Activated effector memory CD4-positive, alpha-beta T cell treated with anti-CD3 and anti-CD28 coated beads, Interleukin-2, amount 50 U/mL, for 16 hours (primary cell): ENCODE results near the gene PRL.

Experiments used
- DNase-seq: peaks from one replicate; pipeline ENCODE4 v3.0.0-alpha.2; 2020

The PRL gene

DNA sequence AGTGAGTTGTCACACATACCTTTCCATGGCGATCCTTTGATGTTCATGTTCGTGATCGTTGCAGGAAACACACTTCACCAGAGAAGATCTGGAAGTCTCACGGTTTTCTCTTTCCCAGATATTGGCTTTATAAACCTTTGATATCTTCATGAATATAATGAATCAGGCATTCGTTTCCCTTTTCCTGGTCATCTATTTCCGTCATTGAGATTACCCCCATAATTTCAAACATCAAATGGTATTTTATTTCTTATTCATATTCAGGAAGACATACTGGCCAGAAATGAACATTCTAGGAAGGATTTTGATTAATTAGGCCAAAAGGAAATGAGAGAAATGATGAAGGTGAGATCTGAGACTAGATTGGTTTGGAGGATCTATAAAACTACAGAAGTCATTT lies at the start of gene PRL:
PRL (minus strand) TSS at position 101 of the 400 bp plus-strand sequence; CDS start at position 47, 54 bp downstream.
- no peak for DNase-seq

DNA sequence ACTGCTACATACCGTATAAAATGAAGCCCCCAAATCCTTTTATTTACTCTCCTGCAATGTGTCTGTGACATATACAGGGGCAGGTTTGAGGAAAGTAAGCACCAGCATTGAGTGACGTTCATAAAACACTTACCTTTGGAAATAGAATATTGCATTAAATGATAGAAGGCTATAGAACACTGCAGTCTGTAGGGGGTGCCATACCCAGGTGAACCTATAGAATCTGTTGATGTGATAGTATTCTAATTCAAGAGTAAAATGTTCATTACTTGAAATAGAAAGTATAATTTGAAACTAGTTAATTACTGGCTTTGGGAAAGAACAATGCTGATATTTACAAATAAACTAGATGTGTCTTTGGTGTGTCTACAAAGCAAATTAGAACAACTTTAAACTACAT lies 47.0 kb upstream of the PRL start:
- DNase-seq: no peak

DNA sequence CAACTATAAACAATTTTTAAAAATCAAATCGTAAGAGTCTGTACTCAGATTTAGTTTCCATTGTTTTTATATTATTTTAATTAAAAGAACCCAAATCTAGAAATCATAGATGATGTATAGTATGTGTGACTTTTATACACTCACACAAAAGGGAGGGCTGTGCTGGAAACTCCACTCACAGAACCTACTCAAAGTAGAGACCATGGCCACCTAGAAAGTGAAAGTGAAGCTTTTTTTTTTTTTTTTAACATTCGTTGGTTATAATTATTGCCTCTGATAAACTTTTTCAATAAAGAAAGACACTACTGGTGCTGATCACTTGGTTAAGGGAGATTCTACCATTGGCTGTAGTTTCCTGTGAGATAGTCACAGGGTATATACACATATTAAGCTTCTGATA lies 37.9 kb upstream of the PRL start:
- no peak for DNase-seq

DNA sequence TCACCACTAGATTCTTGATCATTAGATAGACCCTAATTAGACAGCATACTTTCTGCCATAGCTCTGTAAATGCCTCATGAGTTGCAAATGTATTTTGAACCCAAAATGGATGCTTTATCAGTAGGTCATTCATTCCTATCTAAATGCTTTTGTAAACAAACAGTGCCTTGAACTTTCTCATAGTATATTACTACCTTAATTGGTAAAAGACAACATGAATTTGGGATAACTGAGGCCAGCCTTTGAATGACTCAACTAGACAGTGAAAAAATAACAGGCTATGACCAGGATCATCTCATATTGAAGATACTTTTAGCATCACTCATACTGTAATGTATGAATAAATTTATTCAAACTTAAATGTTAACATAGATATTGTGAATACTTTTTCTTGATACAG lies 37.0 kb upstream of the PRL start:
- DNase-seq: no peak

DNA sequence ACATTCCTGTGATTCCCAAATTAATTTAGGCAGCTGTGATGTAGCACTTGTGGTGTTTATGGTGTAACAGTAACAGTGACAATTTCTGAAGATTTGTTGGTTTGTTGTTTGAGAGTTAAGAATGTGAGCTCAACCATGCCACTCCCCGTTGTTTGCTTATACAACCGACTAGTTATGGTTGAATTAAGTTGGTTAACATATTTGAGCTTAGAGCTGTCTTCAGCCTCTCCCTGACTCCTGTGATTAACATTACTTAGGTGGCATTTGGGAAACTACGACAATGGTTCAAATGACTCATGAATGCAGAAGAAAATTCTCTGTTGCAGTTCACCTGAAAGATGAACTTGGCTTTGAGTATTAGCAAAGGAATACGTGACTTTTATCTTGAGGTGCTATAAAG lies 35.9 kb upstream of the PRL start:
- no peak for DNase-seq

DNA sequence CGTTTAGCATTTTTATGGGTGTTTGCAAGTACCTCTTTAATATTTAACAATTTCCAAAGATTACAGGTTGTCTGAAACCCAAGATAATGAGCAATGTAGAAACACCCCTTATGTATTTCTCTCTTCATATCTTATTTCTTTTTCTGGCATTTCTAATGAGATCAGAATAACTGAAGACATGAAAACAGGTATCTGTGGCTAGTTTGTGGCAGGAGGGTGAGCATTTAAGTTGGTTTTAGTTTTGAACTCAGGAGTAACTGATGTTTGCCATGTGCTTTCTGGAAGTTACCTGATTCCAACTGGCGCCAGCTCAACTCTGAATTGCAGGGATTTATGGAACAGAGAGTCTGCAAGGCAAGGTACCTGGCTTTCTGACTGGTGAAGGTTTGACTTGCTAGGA lies 35.4 kb upstream of the PRL start:
- DNase-seq: no peak

DNA sequence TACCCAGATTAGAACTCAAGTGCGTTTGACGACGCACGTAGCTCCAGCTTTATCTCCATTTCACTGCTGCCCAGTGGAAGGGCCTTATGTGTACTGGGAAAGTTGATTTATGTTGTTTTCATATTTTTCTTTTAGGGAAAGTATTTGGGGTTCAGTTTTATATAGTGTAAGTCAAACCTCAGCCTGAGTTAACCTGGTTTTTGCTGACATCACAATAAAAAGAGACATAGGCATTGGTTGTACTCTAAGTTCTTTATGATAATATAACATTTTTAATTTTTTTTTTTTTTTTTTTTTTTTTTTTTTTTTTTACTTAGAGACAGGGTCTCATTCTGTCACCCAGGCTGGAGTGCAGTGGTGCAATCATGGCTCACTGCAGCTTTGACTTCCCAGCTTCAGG lies 34.1 kb upstream of the PRL start:
- no peak for DNase-seq

DNA sequence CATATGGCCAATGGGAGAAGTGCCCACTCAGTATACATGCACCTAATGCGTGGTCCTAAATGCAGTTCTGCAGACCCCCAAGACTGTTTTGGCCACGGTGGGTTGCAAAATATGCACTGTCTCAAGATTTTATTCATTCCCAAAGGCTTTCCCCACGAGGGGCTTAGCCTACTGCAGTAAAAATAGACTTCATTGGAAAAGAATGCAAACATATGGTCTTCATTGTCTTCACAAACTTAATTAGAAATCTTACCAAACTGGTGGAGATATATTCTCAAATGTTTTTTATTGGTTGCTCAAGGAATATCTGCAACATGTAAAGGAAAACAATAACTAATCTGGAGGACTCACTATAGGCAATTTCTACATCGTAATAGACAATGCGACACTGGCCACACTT lies 31.6 kb upstream of the PRL start:
- DNase-seq: no peak

DNA sequence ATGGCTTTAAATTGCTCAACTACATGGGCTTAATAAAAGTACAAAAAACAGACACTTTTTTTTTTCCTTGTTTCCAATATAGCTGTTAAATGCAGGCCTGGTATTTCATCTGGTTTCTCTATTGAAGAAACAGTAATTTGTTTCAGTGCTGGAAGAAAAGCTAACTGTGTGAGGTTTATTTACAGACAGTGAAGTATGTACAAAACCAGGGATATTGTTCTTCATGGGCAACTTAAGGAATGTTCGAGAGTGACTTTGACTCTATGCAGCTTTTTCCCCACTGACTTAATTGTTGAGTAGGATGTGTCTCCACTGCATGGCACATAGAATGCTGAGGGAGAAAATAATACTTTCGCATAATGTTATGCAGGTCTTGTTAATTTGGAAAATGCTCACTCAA lies 31.0 kb upstream of the PRL start:
- no peak for DNase-seq

DNA sequence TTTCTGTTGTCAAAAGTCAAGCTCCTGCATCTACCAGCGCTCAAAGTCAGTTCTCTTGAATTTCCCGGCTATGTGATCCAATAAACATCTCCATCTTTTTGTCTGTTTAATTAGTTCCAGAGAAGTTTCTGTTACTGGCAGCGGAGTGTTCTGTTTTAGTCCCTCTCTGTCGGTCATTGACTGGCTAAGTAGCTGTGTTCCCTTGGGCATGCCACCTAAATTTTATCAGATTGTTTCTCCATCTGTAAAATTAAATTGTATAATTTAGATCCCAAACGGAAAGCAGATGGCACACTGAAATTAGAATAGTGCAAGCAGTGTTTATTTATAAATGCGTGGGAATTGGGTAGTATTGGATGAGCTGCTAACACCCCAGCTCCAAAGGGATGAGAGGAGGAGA lies 29.7 kb upstream of the PRL start:
- no peak for DNase-seq

DNA sequence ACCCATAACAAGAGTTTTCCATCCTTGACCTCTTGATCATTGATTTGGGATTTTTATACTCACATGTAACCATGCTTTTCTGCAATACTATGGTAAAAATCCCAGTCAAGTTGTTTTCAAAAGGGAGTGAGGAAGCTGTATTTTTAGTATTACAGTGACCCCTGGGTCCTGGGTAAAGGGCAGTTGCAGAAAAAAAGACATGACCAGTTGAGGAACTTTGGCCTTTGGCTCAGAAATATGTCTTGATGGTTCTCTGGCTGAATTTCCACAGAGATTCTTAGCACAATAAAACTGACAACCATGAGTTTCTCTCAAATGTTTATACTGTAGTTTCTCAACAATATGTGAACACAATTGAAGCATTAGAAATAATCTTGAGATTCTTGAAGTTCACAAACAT lies 28.6 kb upstream of the PRL start:
- no peak for DNase-seq

DNA sequence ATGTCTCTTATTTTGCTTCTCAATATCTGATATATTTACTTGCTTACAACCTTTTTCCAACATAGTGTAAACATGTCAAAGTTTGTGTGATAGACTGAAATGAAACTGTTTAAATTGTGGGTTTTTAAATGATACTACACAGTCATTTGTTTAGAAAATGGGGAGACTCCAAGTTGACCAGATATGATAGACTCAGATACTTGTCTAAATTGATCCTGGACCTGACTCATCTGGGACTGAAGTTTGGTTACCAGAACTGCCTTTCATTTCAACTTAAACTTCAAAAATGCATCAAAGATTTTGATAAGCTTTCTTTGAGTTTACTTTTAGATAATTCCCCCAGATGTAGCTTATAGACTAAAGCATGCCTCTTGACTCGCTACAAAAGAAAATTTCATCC lies 27.0 kb upstream of the PRL start:
- no peak for DNase-seq

DNA sequence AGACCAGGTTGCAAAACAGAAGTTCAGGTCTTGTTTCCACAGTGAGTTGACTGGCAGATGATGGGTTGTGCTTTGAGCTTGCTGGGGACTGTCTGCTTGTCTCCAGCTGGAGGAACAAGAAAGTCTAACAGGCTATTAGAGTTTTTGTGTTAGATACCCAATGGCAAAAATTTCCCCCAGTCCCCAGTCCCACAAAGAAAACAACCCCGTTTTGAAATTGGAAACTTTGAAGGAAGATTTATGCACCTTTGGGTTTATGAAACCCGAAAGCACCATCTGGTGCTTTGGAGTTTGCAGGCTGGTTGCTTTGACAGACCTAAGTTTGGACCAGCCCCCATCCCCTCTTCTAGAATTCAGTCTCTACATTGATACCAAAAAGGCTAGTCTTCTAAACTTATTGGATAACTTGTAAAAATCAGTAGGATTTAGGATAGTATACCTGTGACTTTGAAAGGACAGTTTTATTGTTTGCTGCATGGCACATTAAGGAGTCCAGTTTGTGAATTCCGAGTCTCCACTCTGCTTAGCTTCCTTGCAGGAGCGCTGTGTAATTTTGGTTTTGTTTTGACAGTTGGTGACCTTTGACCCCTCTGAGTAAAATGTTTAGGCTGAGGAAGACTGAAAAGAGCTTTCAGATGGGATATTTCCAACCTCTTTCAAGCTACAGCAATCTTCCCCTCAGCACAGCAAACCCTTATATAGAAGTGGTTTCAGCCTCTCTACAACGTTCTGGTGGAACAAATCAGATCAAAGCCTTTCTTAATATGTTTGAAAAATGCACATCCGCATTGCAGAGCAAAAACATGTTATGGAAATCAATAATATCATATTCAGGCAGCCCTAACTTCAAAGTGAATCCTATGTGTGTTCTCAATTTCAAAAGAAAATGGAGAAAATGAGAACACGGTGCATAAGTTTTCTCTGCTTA lies 25.5 kb upstream of the PRL start:
- no peak for DNase-seq

DNA sequence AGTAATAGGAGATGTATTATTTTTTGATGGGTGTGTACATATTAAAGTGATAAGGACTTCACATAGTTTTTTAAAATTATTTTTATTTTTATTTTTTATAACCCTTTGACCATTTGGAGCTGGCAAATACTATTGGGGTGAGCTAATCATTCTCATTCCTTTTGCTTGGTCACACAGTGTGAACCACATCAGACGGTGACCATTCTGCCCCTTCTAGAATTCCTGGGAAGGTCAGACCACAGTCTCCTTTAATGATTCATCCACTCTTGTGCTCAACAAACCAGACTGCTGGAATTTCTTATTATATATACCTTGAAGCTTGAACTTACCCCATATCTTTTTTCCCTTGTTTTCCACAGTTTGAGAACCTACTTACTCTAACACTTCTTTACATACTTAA lies 23.9 kb upstream of the PRL start:
- DNase-seq: no peak

DNA sequence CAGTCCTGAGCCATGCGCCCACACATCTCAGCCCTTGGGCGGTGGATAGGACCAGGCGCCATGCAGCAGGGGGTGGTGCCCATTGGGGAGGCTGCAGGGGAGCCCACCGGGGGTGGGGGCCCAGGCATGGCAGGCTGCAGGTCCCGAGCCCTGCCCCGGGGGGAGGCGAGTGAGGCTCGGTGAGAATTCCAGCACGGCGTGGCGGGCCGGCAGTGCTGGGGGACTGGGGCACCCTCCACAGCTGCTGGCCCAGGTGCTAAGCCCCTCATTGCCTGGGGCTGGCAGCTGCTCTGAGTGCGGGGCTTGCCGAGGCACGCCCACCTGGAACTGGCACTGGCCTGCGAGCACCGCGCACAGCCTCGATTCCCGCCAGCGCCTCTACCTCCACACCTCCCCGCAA lies 21.6 kb upstream of the PRL start:
- no peak for DNase-seq

DNA sequence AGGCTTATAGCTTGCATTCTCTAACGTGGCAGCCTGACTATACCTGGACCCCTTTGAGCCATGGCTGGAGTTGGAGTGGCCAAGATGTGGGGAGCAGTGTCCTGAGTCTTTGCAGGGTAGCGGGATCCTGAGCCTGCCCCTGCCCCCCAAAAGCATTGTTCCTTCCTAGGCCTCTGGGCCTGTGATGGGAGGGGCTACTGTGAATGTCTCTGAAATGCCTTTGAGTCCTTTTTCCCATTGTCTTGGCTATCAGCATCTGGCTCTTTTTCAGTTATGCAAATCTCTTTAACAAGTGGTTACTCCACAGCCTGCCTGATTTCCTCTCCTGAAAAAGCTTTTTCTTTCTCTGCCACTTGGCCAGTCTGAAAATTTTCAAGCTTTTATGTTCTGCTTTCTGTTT lies 17.0 kb upstream of the PRL start:
- DNase-seq: no peak

DNA sequence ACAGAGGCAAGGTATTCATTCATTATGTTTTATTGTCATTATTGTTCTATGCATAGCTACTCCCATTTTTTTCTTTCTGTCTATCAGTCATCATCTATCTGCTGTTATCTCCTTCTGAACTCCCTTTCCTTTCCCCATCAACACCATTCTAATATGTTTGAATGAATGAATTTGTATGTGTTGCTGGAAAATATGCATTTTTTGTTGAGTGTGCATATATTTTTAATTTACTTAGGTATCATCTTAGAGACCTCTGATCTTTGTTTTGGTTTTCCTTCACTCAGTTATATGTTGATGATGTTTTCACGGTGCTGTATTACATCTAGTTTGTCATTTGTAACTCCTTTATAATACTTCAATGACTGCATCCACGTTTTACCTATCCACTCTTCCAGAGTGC lies 12.1 kb upstream of the PRL start:
- DNase-seq: no peak

DNA sequence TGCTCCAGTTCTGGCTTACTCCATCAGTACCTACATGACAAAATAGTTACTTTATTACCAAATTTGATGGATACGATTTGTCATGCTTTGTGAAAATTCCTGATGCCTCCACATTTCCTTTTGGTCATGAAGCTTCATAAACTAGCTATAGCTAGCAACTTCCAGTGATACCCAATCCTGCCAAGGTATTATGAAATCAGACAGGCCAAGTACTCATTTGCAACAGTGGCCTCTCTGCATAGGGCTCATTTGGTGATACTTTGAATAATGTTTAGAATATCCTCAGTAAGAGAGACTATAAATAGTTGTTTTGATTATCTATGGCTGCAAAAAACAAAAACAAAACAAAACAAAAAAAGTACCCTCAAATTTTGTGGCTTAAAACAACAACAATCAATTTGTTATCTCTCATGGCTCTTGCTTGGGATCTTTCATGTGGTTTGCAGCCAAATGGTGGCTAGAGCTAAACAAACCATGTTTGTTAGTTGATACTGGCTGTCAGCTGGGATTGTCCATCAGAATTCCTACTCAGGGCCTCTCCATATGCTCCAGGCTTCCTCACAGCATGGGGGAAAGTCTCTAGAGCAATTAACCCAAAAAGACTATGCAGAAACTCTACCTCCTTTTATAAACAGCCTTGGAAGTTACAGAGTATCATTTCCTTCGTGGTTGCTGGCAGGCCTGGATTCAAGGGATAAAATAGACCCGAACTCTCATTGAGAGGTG lies 10.1 kb upstream of the PRL start:
- no peak for DNase-seq

DNA sequence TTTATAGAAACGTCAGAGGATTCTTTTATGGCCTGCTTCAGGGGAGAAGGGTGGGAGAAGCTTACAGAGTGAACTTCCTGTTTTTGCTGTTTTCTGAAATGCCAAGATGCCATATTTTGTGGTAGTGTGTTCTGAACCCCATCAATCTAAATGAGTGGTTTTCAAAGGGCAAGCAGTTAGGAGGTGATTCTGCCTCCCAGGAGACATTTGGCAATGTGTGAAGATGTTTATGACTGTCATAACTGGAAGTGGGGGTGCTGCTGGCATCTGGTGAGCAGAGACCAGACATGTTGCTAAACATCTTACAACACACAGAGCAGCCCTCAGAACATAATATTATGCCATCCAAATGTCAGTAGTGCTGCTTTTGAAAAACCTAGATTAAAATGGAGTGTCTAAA lies 6.0 kb upstream of the PRL start:
- DNase-seq: no peak

DNA sequence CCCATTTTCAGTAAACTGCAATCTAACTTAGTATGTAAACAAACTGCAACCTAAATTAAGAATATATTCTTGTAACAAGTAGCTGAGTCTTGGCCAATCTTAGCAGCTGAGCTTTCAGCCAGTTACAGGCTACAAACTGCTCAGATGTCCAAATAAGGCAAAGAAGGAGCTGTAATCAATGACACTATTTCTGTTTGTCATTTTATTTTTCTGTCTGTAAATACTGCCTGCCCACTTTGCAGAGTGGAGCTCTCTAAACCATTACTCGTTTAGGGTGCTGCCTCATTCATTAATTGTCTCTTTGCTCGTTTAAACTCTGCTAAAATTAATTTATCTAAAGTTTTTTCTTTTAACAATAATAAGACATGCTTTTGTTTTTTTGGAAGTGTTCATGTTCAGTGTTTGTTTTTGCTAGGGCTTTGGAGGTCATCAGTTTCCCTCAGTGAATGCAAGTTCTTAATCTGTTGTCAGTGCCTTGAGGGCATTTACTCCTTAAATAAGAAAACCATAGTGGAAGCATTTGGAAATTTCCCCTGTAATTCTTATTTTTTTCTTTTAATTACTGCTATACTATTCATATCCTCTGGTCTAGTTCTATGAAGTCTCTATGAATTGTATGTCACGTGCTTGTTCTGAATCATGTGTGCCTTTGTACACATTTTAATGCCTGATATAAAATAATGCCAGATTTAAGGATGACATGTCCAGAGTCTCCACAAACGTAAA lies 3.6 kb upstream of the PRL start:
- DNase-seq: no peak

DNA sequence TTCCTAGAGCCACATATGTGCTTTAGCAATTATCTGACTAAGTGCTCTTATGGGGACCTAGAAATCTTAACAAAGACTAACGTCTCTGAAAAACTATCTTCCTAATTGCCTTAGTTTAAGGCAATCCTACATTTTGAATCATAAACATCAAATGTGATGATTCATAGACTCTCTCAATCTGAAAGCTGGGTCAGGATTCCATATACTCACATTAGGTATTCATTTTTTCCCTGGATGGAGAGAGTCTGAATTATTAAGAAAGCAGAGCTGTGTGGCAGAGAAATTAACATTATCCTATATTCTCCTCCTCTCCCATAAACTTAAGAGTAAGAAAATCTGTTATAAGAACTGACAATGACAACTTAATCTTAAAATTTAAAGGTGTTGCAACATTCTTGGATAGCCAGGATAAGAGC lies 1.6 kb upstream of the PRL start:
- no peak for DNase-seq

DNA sequence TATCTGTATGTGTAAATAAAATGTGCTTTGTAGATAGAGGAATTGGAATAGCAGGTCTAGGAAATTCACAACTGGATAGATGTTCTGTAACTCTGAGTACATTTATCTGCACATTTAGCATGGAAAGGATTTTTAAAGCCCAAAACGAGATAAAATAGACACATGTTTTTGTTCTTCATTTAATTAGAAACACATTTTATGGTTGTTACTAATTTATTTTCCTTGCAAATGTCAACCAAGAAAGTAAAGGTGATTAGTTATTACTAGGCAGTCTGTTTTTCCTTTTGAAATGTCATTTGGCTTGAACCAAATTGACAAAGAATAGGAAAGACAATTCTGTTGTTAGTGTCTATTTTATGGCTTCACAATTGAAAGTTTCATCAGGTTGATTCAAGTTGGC lies 769 bp downstream of the PRL start:
- no peak for DNase-seq

DNA sequence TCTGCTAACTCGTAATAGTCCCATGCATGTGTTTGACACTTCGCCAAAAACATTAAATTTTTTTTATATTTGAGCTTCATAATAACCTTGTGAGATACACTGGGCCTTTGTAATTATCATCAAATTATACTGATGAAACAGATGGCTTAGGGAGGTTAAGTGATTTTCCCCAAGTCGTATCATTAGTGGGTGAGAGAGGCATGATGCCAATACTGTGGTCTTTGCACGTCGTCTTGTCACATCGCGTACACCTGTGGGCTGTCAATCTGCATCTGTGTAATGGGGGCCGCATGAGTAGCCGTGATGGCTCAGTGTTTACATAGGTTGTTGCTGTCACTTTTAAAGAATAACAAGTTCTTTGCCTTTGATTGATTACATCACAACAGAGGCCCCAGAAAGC lies 1.7 kb downstream of the PRL start:
- DNase-seq: no peak

DNA sequence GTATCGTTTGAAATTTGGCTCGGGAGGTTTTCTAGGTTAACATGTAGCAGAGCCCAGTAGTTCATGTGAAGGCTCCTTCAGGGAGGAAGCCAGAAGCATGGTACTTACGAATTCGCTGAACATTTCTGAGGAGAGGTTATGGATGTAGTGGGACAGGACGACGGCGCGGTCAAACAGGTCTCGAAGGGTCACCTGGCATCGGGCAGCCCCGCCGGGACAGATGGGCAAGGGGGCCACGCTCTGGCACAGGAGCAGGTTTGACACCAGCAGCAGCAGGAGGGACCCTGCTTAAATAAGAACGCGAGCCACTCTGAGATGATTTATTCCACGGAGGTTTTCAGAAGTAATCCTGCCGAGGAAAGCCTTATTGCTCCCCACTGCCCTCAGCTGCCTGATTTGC lies 2.5 kb downstream of the PRL start:
- DNase-seq: no peak
